ENCODE measurements around the gene LTBP2.

GRCh38 chr14:74635847-74636246, 23.8 kb upstream of the LTBP2 start:
- TF ChIP-seq CTCF (IDR thresholded peaks at IDR 0.05; ENCODE audit: poor library complexity), result no peak
- no peak for TF ChIP-seq EZH2 (IDR thresholded peaks at IDR 0.05; ENCODE audit: borderline replicate concordance)

All from hepatocyte (in vitro differentiated cells).